OCI-LY1 (cell line): ENCODE results near the gene CFAP74.

Source experiments
- EZH2 ChIP-seq: fragments of 200-600 bp; sonication (generic), shearing (Covaris generic); IDR thresholded peaks from 2 replicates; pipeline ENCODE4 v1.8.0; 2017; ENCODE audit warnings: borderline replicate concordance, mixed run types, mild to moderate bottlenecking, antibody characterized with exemption, low read length, moderate library complexity, mixed read lengths
- TF ChIP-seq, protein P1 (sequence below): fragments of 200-600 bp; sonication (generic), shearing (Covaris generic); IDR thresholded peaks from 2 replicates; pipeline ENCODE4 v1.5.1; 2017; ENCODE audit warnings: mild to moderate bottlenecking, antibody characterized with exemption, low read length, moderate library complexity, mixed read lengths

DNA sequence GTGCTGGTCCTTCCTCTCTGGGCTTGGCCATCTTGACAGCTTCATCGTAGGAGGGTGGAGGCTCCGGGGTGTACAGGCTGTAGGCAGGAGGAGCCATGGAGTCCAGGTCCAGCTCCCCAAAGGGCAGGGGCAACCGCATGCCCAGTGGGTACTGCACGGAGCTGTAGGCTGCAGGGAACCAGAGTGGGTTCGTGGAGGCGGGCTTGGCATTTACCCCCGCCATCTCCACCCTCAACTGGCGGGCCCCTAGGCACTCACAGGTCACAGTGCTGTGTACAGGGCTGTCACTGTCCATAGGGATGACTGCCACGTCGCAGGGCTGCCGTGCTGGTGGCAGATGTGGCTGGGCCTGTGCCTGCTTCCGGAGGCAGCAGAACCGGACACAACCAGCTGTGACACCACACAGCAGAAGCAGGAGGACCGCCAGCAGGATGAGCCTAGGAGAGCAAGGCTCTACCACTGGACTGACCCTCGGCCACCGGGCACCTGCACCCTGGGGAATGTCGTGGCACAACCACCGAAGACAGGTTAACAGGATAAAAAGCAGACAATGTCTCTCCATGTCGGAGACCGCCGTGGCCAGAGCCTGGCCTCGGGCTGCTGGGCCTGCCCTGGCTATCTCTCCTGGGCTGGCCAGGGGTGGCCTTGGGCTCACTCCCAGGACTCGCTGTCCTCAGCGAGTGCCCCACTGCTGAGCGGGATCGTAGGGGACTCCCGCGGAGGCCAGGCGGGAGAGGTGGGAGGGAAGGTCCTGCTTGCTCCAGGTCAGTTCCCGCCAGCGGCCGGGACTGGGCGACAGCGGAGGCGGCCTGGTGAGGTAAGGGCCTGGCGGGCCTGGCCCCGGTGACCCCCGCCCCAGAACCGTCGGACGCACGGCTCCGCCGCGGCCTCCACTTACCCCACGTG, 85.3 kb downstream of the CFAP74 start:
- TF ChIP-seq, protein P1, sequence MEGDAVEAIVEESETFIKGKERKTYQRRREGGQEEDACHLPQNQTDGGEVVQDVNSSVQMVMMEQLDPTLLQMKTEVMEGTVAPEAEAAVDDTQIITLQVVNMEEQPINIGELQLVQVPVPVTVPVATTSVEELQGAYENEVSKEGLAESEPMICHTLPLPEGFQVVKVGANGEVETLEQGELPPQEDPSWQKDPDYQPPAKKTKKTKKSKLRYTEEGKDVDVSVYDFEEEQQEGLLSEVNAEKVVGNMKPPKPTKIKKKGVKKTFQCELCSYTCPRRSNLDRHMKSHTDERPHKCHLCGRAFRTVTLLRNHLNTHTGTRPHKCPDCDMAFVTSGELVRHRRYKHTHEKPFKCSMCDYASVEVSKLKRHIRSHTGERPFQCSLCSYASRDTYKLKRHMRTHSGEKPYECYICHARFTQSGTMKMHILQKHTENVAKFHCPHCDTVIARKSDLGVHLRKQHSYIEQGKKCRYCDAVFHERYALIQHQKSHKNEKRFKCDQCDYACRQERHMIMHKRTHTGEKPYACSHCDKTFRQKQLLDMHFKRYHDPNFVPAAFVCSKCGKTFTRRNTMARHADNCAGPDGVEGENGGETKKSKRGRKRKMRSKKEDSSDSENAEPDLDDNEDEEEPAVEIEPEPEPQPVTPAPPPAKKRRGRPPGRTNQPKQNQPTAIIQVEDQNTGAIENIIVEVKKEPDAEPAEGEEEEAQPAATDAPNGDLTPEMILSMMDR, result no peak
- no peak for TF ChIP-seq EZH2
